Stimulated activated memory B cell treated with anti-CD40 and anti-IgM and Interleukin-4, amounts not matched to agents 10 μg/mL and 1 μg/mL and 100 μg/mL, for 72 hours (primary cell): ENCODE measurements around the gene ZFPM1.
"Not testable (repeated sequence)": the region's sequence is repeated elsewhere in the genome, so short reads cannot be mapped to it uniquely, and the experiment has no call there.

Experiments
- ATAC-seq: fragments of 150-1000 bp; cut with Tn5 transposase; 2 replicates; pipeline ENCODE4 v1.10.0; 2021
- H3K27ac Mint-ChIP-seq: one replicate; pipeline ENCODE4 v1.8.0; 2022; ENCODE audit warnings: mild to moderate bottlenecking, mixed read lengths
- H3K27me3 Mint-ChIP-seq: one replicate; pipeline ENCODE4 v1.8.0; 2022; ENCODE audit warnings: mixed read lengths
- H3K36me3 Mint-ChIP-seq: one replicate; pipeline ENCODE4 v1.8.0; 2022; ENCODE audit warnings: mixed read lengths
- H3K4me1 Mint-ChIP-seq: one replicate; pipeline ENCODE4 v1.8.0; 2022; ENCODE audit warnings: mixed read lengths
- H3K4me3 Mint-ChIP-seq: one replicate; pipeline ENCODE4 v1.8.0; 2022; ENCODE audit warnings: mild to moderate bottlenecking, moderate library complexity, mixed read lengths
- H3K9me3 Mint-ChIP-seq: one replicate; pipeline ENCODE4 v1.8.0; 2022; ENCODE audit warnings: mixed read lengths

ZFPM1 gene

DNA sequence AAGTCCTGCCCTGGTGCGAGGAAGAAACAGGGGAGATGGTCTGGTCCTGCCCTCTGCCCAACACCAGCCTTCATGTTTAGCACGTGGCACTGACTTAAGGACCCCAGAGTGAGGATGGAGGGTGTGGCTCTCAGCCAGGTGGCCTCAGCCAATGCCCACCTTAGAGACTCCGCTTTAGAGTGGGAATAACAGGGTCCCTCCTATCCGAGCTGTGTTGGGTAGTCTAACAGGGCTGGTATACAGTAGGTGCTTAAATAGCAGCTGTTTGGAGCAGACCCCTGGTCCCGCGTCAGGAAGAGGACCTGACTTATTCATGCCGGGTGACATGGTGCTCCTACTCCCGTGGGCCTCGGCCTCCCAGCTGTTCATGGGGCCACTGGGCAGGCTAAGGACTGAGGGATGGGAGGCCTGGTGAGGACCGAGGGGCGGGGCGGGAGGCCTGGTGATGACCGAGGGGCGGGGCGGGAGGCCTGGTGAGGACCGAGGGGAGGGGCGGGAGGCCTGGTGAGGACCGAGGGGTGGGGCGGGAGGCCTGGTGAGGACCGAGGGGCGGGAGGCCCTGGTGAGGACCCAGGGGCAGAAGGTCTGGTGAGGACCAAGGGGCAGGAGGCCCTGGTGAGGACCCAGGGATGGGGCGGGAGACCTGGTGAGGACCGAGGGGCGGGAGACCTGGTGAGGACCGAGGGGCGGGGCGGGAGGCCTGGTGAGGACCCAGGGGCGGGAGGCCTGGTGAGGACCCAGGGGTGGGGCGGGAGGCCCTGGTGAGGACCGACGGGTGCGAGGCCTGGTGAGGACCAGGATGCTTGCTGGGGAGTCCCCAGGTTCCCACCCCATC, 7.6 kb downstream of the ZFPM1 start:
- no peak overlapping the region for H3K4me3 Mint-ChIP-seq
- no peaks in the 10 kb centered on the region for H3K36me3 Mint-ChIP-seq
- no peak for ATAC-seq
- no peaks in the 10 kb centered on the region for H3K9me3 Mint-ChIP-seq
- H3K4me1 Mint-ChIP-seq = peaks cover 93% of the 10 kb centered on the region
- H3K27ac Mint-ChIP-seq = peak overlapping the region; percentile 31
- no peaks in the 10 kb centered on the region for H3K27me3 Mint-ChIP-seq

DNA sequence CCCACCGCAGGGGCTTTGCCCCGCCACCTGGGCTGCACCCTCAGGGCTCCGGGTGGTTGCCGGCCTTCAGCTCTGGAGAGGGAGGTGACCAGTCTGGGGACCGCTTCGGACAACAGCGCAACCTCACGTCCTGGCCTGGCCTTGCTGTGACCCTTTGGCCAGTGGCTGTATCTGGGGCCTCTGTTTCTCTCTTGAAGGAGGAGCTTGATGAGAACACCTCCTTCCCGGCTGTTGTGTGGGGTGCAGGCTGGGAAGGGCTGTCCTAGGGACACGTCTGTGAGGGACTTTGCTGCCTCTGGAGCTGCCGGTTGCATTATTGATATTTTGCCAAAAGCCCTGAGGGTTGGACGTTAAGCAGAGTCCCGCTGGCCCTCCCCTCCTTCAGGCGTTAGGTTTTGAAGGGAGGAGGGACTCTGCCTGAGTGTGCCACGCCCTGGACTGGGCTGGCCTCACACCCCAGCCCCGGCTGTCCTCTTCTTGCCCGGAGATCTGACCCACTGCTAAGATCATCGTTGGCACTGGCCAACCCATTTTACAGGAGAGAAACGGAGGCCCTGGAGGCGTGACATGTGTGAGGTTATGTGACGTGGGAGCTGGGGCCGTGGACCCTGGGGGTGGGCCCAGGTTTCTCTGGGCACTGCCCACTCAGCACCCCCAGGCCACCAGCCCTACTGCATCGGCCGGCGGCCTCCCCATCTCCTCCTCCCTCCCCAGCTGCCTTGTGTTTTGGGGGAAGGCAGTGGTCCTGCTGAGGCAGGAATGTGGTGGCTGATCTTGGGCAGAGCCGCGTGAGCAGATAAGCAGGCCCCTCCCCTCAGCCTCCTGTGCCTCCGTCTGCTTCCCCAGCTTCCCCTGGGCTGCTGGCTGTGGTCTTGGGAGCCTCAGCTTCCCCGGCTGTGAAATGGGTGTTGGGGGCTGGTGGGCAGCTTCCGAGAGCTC, 8.5 kb downstream of the ZFPM1 start:
- Mint-ChIP-seq H3K27ac (peak overlapping the region; percentile 76), H3K4me3 (no peak overlapping the region), H3K27me3 (no peaks in the 10 kb centered on the region), H3K9me3 (no peaks in the 10 kb centered on the region), H3K36me3 (no peaks in the 10 kb centered on the region), H3K4me1 (peaks cover 94% of the 10 kb centered on the region)
- no peak for ATAC-seq

DNA sequence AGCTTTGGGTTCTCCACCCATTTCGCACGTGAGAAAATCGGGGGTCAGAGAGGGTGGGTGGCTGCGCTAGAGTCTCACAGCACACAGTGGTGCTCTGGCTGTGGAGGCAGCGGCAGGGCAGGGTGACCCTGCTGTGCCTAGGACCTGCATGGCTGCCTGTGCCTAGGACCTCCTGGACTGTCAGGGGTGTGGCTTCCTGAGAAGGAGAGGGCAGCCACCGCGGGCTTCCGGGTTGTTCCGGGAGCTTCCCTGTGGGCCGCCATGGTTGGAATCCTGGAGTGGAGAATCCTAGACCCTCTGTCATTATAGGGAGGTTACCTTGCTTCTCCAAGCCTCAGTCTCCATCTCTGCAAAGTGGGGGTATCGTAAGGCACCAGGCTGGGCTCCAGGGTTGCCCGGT, 9.3 kb downstream of the ZFPM1 start:
- no peaks in the 10 kb centered on the region for H3K36me3 Mint-ChIP-seq
- H3K4me1 Mint-ChIP-seq = peaks cover 94% of the 10 kb centered on the region
- H3K27me3 Mint-ChIP-seq = no peaks in the 10 kb centered on the region
- H3K4me3 Mint-ChIP-seq = no peak overlapping the region
- peak overlapping the region; percentile 76 for H3K27ac Mint-ChIP-seq
- no peaks in the 10 kb centered on the region for H3K9me3 Mint-ChIP-seq
- no peak for ATAC-seq

DNA sequence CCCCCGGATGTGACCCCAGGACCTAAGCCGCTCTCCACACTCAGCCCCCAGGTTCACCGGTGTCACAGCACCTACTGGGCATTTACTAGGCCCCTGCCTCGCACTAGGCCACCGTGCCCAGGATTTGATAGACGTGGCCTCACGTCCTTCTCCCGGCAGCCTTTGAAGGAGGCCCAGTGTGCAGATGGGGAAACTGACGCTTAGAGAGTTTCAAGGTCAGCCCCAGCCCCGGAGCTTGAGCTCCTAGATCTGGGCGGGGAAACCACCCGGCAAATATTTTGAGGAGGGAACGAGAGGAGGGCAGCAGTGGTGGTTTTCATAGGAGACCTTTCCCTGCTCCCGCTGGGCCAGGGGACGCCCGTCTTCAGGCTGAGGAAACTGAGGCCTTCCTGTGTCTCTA, 10.3 kb downstream of the ZFPM1 start:
- no peak for ATAC-seq
- Mint-ChIP-seq H3K27ac (peak overlapping the region; percentile 76), H3K36me3 (no peaks in the 10 kb centered on the region), H3K4me3 (no peak overlapping the region), H3K9me3 (no peaks in the 10 kb centered on the region), H3K27me3 (no peaks in the 10 kb centered on the region), H3K4me1 (peaks cover 93% of the 10 kb centered on the region)

DNA sequence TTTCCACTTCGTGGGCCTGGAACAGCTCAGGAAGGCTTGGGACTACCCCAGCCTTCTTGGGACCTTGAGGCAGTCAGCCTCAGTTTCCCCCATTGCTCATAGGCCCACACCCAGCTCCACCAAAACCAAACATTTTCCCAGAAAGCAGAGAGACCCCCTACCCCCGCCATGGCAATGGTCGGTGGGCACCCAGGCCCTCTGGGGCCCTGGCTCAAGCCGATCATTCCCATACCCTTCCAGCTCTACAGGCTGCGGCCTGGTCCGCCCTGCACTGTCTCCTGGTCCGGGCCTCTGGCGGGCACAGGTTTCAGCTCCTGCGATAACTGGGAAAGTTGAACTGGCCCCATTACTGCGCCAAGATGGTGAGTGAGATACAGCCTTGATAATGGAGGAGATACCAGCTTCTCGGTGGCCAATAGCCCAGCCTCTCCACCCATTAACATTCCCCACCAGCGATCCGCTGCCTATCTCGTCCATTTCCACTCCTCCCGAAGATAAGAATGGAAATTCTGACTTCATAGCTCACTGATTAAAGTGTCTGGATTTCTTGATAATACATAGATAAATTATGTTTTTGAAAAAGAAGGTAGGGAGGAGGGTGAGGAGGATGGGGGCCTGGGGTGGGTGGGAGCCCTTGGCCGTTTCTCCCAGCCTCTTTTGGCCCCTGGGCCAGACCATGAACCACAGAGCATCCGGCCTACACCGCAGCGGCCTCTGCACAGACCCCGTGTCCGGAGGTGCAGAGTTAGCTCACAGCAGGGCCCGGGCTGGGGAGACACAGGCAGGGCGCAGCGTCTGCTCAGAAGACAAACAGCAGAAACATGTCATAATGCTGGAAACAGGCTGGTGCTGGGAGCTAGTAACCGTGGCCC, 11.6 kb downstream of the ZFPM1 start:
- Mint-ChIP-seq H3K36me3 (no peaks in the 10 kb centered on the region), H3K9me3 (no peaks in the 10 kb centered on the region), H3K4me1 (peaks cover 93% of the 10 kb centered on the region), H3K27ac (peak overlapping the region; percentile 76), H3K27me3 (no peaks in the 10 kb centered on the region), H3K4me3 (peak overlapping the region; percentile 21)
- ATAC-seq = no peak

DNA sequence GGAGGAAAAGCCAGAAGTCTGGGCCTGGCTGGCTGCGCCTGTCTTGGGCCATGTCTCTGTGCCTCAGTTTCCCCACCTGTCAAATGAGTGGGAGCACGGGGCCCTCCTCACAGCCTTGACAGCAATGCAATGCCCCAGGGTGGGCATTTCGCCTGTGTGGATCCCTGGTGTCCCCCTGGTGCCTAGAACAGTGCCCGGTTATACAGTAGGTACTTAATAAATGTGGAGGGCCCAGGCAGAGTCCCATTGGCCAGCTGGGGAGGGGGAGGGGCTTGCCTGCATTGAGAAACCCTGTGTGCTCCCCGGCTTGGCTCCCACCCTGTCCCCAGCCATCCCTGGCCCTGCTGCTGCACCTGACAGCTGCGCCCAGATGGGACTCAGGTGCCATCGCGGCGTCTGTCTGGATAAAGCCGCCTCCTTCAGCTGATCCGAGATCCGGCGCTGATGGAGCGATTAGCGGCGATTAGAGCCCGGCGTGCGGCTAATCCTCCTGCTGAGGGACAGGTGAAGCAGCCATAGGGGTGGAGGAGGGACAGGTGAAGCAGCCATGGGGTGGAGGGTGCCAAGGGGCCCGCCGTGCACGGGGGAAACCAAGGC, 12.4 kb downstream of the ZFPM1 start:
- ATAC-seq = no peak
- Mint-ChIP-seq H3K27me3 (no peaks in the 10 kb centered on the region), H3K4me3 (peak overlapping the region; percentile 21), H3K27ac (peak overlapping the region; percentile 76), H3K4me1 (peaks cover 93% of the 10 kb centered on the region), H3K9me3 (no peaks in the 10 kb centered on the region), H3K36me3 (no peaks in the 10 kb centered on the region)

DNA sequence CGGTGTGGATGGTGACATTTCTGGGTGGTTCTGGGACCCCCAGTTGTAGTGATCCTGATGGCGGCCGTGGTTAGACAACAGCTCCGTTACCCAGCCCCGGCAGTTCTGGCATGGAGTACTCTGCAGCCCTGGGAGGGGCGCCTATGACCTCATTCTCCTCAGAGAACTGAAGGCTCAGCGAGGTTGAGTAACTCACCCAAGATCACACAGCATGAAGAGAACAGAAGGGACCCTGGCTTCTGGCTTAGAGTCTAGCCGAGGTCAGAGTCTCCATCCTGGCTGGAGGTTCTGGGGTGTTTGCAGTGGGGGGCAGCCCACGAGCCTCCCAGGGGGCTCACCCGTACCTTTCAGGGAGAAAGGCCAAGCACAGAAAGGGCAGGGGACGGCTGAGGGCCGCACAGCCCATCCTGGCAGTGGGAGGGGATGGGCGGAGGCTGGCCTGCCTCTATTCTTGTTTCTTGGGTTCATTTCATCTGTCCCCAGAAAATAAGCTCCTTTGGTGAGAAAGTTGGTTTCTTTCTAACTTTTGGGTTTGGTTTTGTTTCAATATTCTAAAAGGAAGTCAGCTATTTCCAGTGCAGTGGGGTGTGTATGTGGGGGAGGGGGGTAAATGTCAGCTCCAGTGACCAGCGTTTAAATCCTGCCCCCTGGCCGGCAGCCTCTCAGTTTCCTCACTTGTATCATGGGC, 13.2 kb downstream of the ZFPM1 start:
- Mint-ChIP-seq H3K9me3 (no peaks in the 10 kb centered on the region), H3K27ac (peak overlapping the region; percentile 76), H3K4me1 (peaks cover 99% of the 10 kb centered on the region), H3K36me3 (no peaks in the 10 kb centered on the region), H3K4me3 (peak overlapping the region; percentile 2), H3K27me3 (no peaks in the 10 kb centered on the region)
- ATAC-seq = peak; percentile 40

DNA sequence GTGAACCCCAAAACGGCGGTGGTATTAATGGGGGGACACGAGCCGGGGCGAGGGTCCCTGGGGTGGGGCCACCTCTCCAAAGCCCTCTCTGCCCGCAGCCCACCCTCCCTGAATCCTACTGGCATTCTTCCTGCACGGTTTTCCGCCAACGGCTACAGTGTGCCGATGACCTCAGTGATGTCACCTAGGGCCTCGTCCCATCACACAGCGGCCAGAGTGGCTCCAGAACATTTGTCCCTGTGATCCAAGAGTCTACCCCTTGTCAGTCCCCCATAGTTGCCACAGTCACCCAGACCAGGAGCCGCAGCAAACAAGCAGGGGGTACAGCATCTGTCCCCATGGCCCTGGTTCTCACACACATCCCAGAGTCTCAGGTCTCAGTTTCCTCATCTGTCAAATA, 13.9 kb downstream of the ZFPM1 start:
- no peak for ATAC-seq
- Mint-ChIP-seq H3K27me3 (no peaks in the 10 kb centered on the region), H3K27ac (peak overlapping the region; percentile 76), H3K4me3 (no peak overlapping the region), H3K4me1 (peaks cover 97% of the 10 kb centered on the region), H3K36me3 (no peaks in the 10 kb centered on the region), H3K9me3 (no peaks in the 10 kb centered on the region)

DNA sequence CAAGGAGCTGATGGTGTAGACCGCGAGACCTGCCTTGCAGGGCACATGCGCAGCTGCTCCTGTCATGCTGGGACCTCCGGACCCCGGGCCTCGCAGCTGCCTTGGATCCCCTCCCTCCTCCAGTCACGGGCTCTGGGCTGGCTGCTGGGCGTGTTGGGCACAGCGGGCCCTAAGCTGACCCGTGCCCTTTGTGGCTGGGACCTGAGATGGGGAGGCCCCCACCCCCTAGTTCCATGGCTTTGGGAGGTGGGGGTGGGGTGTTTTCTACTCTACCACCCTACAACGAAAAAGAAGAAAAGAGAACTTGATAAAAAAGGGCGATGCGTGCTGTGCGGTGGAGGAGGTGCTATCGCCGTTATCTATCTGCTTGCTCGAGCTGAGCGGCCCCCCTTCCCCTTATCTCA, 14.5 kb downstream of the ZFPM1 start:
- ATAC-seq = no peak
- H3K4me3 Mint-ChIP-seq = peak overlapping the region; percentile 36

DNA sequence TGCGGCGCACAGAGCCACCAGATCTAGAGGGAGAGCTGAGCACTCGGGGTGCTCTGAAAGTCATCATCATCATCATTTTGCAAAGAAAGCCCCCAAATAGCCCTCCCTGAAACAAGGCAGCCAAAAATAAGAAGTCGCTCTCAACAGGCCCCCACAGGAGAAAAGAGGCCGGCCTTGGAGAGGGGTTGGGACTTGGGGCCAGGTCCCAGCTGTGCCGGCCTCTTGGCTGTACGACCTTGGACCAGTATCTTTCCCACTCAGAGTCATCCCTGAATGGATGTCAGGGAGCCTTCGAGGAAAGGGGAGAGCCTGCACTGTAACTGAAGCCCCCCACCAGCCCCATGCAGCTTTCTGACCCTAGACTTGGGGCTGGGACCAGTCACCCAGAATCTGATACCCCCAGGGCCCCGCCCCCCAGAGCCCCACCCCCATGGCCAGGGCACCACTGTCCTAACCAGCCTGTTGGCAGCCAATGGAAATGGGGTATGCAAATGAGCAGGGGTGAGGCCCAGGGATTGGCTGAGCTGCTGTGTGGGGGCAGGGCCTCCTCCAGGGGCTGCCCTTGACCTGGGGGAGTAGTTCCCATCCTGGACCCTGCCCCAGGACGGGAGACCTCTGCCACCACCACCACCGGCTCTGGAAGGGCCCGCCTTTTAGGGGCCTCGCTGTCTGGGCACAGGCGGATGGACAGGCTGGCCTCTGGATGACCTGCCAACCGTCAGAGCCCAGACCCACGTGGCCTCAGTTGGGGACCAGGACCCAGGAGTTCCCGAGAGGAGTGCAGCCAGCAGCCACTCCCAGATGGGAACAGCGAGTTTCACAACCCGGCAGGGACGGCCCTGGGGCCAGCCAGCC, 15.4 kb downstream of the ZFPM1 start:
- Mint-ChIP-seq H3K27ac (peak overlapping the region; percentile 19), H3K4me3 (no peak overlapping the region), H3K9me3 (no peaks in the 10 kb centered on the region), H3K36me3 (no peaks in the 10 kb centered on the region), H3K27me3 (no peaks in the 10 kb centered on the region), H3K4me1 (peaks cover 81% of the 10 kb centered on the region)
- no peak for ATAC-seq

More for the DNA sequence above, 14.5 kb downstream of the ZFPM1 start:
- Mint-ChIP-seq H3K27me3 (no peaks in the 10 kb centered on the region), H3K36me3 (no peaks in the 10 kb centered on the region), H3K4me1 (peaks cover 91% of the 10 kb centered on the region), H3K9me3 (no peaks in the 10 kb centered on the region), H3K27ac (peak overlapping the region; percentile 72)

DNA sequence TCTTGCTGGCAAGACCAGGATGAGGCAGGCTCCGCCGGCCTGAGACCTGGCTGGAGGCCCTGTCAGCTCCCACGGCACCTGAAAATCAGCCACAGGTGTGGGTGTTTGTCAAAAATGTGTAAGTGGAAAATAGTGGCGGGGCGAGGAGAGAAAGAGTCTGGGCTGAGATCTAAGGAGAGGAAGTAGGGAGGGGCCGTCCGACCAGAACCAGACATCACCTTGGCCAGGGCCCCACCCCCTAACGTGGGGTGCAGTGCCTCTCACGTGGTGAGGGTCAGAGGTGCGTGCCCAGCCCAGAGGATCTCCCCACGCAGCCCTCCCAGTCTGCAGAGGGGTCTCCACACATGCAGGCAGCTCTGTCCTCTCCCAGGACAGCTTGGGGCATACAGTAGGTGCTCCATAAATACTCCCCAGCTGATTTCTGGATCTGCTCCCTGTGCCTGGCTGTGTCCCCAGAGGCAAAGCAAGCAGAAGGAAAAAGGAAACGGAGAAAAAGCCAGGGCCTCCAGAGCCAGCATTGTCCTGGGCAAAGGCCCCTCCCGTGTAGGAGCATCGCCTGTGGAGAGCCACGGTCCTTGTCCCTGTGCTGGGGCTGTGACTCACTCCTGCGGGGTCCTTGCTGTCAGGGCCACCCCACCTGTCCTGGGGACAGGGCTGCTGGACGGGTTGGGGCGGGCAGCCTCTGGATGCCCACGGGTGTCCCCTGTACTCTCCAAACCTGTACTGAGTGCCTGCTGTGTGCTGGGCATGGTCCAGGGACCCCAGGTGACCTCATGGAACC, 16.7 kb downstream of the ZFPM1 start:
- peak overlapping the region; percentile 40 for H3K4me3 Mint-ChIP-seq
- peak overlapping the region; percentile 79 for H3K27ac Mint-ChIP-seq
- H3K9me3 Mint-ChIP-seq = no peaks in the 10 kb centered on the region
- H3K36me3 Mint-ChIP-seq = no peaks in the 10 kb centered on the region
- H3K27me3 Mint-ChIP-seq = no peaks in the 10 kb centered on the region
- H3K4me1 Mint-ChIP-seq = peaks cover 73% of the 10 kb centered on the region
- ATAC-seq = peak; percentile 64

DNA sequence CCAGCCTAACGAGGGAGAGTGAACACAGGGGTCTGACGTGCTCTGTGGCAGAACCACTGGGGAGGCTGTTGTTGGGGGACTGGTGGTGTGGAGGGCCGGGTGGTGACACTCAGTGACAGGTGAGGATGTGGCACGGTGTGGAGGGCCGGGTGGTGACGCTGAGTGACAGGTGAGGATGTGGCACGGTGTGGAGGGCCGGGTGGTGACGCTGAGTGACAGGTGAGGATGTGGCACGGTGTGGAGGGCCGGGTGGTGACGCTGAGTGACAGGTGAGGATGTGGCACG, 17.3 kb downstream of the ZFPM1 start:
- not testable (repeated sequence) for H3K9me3 Mint-ChIP-seq, H3K36me3 Mint-ChIP-seq, H3K4me3 Mint-ChIP-seq, H3K27me3 Mint-ChIP-seq, ATAC-seq
- peaks cover 69% of the 10 kb centered on the region for H3K4me1 Mint-ChIP-seq
- peak overlapping the region; percentile 79 for H3K27ac Mint-ChIP-seq

DNA sequence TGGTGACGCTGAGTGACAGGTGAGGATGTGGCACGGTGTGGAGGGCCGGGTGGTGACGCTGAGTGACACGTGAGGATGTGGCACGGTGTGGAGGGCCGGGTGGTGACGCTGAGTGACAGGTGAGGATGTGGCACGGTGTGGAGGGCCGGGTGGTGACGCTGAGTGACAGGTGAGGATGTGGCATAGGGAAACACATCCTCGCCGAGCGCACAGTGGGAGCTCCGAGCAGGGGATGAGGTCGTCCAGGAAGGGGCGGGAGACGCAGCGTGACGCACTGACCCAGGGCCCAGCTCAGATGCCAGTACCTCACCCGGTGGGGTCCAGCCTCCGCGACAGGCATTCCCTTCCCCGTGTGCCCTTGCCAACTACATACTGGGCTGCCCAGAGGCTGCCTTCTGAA, 17.6 kb downstream of the ZFPM1 start:
- not testable (repeated sequence) for H3K36me3 Mint-ChIP-seq, H3K4me3 Mint-ChIP-seq, H3K27me3 Mint-ChIP-seq, ATAC-seq, H3K9me3 Mint-ChIP-seq
- Mint-ChIP-seq H3K27ac (peak overlapping the region; percentile 79), H3K4me1 (peaks cover 65% of the 10 kb centered on the region)
